Astrocyte (in vitro differentiated cells and primary cell): ENCODE results near the gene TICRR.

ENCODE experiments used
- CTCF ChIP-seq: IDR thresholded peaks from 2 replicates; pipeline ENCODE4 v1.5.1; 2011; ENCODE audit warnings: low read depth, mild to moderate bottlenecking, inconsistent platforms, low read length, moderate library complexity; ENCODE audit not compliant: insufficient read depth
- EZH2 ChIP-seq: IDR thresholded peaks from 2 replicates; pipeline ENCODE4 v1.6.1; 2012; ENCODE audit warnings: mild to moderate bottlenecking, low read length, inconsistent platforms; ENCODE audit not compliant: insufficient read depth

- no peak for TF ChIP-seq EZH2
- no peak for TF ChIP-seq CTCF
These were observed 77.4 kb downstream of the TICRR start for GRCh38 chr15:89652666-89653065.
